Osteocyte (in vitro differentiated cells): ENCODE results near the gene BRF1. TPM values are rescaled to one million over a fixed set of nuclear protein-coding genes. Genes with fewer than 3 reads are reported as not detected.

Experiments
- DNase-seq: peaks from one replicate; pipeline ENCODE4 v3.0.0; 2021; ENCODE audit warnings: mixed read lengths; ENCODE audit not compliant: unreplicated experiment; ENCODE audit errors: extremely low spot score
- H3K27ac Mint-ChIP-seq: one replicate; pipeline ENCODE4 v1.8.0; 2021; ENCODE audit warnings: mild to moderate bottlenecking, mixed read lengths; ENCODE audit not compliant: unreplicated experiment
- H3K27me3 Mint-ChIP-seq: one replicate; pipeline ENCODE4 v1.8.0; 2021; ENCODE audit warnings: mixed read lengths; ENCODE audit not compliant: unreplicated experiment
- H3K36me3 Mint-ChIP-seq: one replicate; pipeline ENCODE4 v1.8.0; 2021; ENCODE audit warnings: mixed read lengths; ENCODE audit not compliant: unreplicated experiment
- H3K4me1 Mint-ChIP-seq: one replicate; pipeline ENCODE4 v1.8.0; 2021; ENCODE audit warnings: mixed read lengths; ENCODE audit not compliant: unreplicated experiment
- H3K4me3 Mint-ChIP-seq: one replicate; pipeline ENCODE4 v1.8.0; 2021; ENCODE audit warnings: mild to moderate bottlenecking, moderate library complexity, mixed read lengths; ENCODE audit not compliant: unreplicated experiment
- H3K9me3 Mint-ChIP-seq: one replicate; pipeline ENCODE4 v1.8.0; 2021; ENCODE audit warnings: mixed read lengths; ENCODE audit not compliant: unreplicated experiment
- CTCF ChIP-seq: fragments of 200-600 bp; sonication (generic); IDR thresholded peaks from 2 replicates; pipeline ENCODE4 v1.5.0; 2021; ENCODE audit warnings: antibody characterized with exemption, mild to moderate bottlenecking, moderate library complexity
- total RNA-seq: library from RNA; stranded (reverse); gene quantifications from 2 replicates; pipeline ENCODE4 v1.2.1, GENCODE V29; 2021

Gene BRF1
- total RNA-seq, 1 donor from 2014 or later: 43.5 TPM

- H3K4me1 Mint-ChIP-seq: no peaks in the 10 kb centered on the region
- TF ChIP-seq CTCF: no peak
- no peak for DNase-seq
- no peaks in the 10 kb centered on the region for H3K9me3 Mint-ChIP-seq
- H3K36me3 Mint-ChIP-seq: peaks cover 13% of the 10 kb centered on the region
- no peak overlapping the region for H3K27ac Mint-ChIP-seq
- no peak overlapping the region for H3K4me3 Mint-ChIP-seq
- no peaks in the 10 kb centered on the region for H3K27me3 Mint-ChIP-seq
These were observed 32.0 kb downstream of the BRF1 start for GRCh38 chr14:105268736-105269354.

GRCh38 chr14:105267820-105268548, 32.8 kb downstream of the BRF1 start:
- TF ChIP-seq CTCF: no peak
- no peaks in the 10 kb centered on the region for H3K9me3 Mint-ChIP-seq
- H3K4me3 Mint-ChIP-seq: no peak overlapping the region
- no peaks in the 10 kb centered on the region for H3K27me3 Mint-ChIP-seq
- no peaks in the 10 kb centered on the region for H3K4me1 Mint-ChIP-seq
- peaks cover 16% of the 10 kb centered on the region for H3K36me3 Mint-ChIP-seq
- no peak overlapping the region for H3K27ac Mint-ChIP-seq
- no peak for DNase-seq

GRCh38 chr14:105261781-105262180, 39.0 kb downstream of the BRF1 start:
- TF ChIP-seq CTCF: no peak
- Mint-ChIP-seq H3K27ac (no peak overlapping the region), H3K27me3 (no peaks in the 10 kb centered on the region), H3K4me1 (no peaks in the 10 kb centered on the region), H3K9me3 (no peaks in the 10 kb centered on the region), H3K4me3 (no peak overlapping the region), H3K36me3 (peaks cover 15% of the 10 kb centered on the region)
- no peak for DNase-seq

- no peaks in the 10 kb centered on the region for H3K4me1 Mint-ChIP-seq
- no peak for TF ChIP-seq CTCF
- DNase-seq: no peak
- H3K9me3 Mint-ChIP-seq: no peaks in the 10 kb centered on the region
- H3K27me3 Mint-ChIP-seq: no peaks in the 10 kb centered on the region
- peaks cover 13% of the 10 kb centered on the region for H3K36me3 Mint-ChIP-seq
- no peak overlapping the region for H3K4me3 Mint-ChIP-seq
- H3K27ac Mint-ChIP-seq: no peak overlapping the region
These were observed 39.8 kb downstream of the BRF1 start for GRCh38 chr14:105260959-105261358.

GRCh38 chr14:105258846-105259245, 42.0 kb downstream of the BRF1 start:
- DNase-seq: no peak
- Mint-ChIP-seq H3K27ac (no peak overlapping the region), H3K4me3 (no peak overlapping the region), H3K4me1 (peaks cover 6% of the 10 kb centered on the region), H3K27me3 (no peaks in the 10 kb centered on the region), H3K36me3 (peaks cover 8% of the 10 kb centered on the region), H3K9me3 (no peaks in the 10 kb centered on the region)
- no peak for TF ChIP-seq CTCF
